HG02588 (cell line): ENCODE results near the gene FBXL19.
A peak's percentile ranks its signal among the peaks of the same experiment; 100 is the strongest.
"Not testable (repeated sequence)": the region's sequence is repeated elsewhere in the genome, so short reads cannot be mapped to it uniquely, and the experiment has no call there.

Experiments
- ATAC-seq: cut with Tn5 transposase; IDR thresholded peaks from one replicate; pipeline ENCODE4 v1.9.1; 2021; ENCODE audit warnings: mild to moderate bottlenecking, moderate library complexity; ENCODE audit not compliant: unreplicated experiment

Gene FBXL19

DNA sequence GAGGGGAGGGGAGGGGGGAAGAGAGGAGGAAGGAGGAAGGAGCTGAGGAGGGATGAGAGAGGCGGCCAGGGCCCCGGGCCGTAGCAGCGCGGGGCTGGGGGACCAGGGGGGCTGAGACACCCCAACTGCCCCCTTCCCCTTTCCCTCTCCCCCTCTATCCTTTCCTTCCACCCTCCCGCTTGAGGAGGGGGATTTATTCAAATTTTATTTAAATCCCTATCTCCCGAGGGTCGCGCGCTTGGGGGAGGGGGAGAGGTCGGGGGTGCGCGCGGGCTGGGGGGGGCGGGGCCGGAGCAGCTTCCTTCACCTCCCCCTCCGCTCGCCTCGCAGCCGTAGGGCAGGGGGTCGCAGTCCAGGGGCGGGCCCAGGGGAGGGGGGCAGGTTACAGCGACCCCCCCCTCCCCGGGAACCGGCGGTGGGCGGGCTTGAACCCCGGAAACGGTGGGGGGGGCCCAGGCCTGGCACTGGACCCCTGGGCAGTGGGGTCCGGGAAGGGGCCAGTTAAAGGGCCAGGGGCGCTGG is at the start of gene FBXL19:
FBXL19 (plus strand) TSS at position 19 of the 522 bp plus-strand sequence. CDS start 2,183 bp downstream, outside the sequence.
- ATAC-seq: no peak

GRCh38 chr16:30874244-30874820 is 49.0 kb upstream of the FBXL19 start:
- no peak for ATAC-seq

DNA sequence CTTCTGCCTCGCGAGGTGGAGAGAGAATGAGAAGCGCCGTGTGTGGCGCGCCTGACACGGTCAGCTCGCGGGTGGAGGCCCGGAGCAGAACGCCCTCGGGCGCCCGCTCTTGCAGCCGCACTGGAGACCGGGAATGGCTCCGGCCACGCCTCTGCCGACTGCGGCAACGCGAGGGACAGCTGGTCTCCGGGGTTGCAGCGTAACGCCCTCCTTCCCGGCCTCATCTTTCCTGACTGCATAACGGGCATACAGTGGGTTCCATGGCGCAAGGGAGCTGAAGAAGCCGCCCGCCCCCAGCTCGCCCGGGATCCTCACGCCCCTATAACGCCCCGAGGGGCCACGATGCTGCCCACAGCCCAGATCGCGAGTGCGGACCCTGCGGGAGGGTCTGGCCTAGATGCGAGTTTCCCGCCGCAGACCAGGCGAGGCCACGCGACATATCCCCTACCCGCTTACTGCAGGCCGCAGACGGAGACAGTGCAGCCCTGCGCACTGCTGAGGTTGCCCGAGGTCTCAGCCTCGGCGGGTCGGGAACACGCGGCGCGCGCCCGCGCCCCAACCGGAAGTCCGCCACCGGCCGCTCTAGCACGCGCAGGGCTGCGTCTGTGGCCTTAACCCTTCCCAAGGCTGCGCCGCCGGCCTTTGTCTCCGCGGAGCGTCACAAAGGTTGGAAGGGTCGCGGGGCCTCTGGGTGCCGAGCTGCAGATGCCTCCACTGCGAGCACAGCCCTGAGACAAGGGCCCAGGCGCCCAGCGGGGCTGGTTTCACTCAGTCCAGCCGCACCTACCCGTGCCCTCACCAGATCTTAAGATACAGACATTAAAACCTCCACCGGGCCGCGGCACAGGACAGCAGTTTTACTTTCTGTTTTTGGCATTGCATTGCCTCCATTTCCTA is 48.3 kb upstream of the FBXL19 start:
- peak; percentile 82 for ATAC-seq

DNA sequence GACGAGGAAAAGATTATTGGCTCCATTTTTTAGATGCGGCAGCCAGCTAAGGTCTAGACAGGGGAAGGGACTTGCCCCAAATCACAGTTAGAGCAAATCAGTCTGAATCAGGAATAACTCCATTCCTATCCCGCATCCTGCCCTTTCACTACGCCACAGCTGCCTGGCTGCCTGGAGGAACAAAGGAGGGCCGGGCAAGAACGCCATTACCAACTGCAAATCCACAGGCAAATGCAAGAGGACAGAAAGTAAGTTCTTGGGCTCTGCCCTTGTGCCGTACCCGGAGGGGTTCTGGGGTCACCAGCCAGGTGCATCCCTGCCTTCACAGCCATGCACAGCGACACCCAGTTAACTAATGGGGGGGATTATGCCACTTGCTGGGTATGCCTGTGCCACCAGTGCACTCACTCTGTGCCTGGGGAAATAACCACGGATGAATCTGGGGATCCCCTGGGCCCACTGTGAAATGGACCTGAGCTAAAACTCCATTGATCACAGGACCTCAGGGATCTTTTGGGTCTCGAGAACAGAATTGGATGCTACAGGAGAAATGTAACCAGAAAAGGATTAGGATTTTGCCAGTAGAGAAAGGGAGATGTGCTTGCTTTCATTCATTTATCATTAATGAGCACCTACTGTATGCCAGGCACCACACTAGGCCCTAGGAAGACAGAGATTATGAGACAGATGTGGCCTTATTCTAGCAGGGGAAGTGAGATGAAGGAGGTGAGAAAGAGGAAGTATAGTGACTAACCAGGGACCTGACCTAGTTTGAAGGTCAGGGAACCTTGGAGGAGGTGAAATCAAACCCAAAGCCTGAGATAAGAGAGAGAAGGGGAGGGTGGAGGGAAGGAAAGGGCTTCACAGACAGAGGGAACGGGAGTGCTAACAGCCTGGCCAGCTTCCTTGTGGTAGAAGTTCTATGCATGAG is 47.2 kb upstream of the FBXL19 start:
- peak; percentile 32 for ATAC-seq

DNA sequence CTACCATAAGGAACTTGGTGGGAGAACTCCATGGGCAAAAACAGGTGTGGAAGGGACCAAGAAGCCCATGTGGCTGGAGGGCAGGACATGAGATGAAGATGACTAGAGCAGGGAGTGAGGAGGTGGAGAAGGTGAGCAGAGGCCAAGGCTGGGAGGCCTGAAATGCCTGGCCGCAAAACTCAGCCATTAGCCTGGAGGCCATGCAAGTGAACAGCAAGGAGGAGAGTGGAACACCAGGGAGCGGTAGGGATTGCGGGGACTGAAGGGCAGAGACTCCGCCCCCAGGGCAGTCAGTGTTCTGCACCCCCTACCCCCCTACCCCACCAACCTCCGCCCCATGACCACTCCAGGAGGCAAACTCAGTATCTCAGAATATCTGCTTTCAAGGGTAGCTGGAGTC is 46.5 kb upstream of the FBXL19 start:
- no peak for ATAC-seq

- no peak for ATAC-seq
Observed at GRCh38 chr16:30882429-30883310, 40.7 kb upstream of the FBXL19 start.

- no peak for ATAC-seq
Observed at GRCh38 chr16:30884760-30885159, 38.6 kb upstream of the FBXL19 start.

DNA sequence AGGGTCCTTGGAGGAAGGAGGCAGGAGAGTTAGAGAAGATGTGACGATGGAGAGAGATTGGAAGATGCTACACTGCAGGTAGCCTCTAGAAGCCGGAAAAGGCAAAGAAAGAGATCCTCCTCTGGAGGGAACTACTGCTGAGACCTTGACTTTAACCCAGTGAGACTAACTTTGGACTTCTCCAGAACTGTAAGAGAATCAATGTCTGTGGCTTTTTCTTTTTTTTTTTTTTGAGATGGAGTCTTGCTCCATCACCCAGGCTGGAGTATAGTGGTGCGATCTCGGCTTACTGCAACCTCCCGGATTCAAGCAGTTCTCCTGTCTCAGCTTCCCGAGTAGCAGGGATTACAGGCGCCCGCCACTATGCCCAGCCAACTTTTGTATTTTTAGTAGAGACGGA is 38.2 kb upstream of the FBXL19 start:
- no peak for ATAC-seq

- no peak for ATAC-seq
Observed at GRCh38 chr16:30886145-30886544, 37.2 kb upstream of the FBXL19 start.

DNA sequence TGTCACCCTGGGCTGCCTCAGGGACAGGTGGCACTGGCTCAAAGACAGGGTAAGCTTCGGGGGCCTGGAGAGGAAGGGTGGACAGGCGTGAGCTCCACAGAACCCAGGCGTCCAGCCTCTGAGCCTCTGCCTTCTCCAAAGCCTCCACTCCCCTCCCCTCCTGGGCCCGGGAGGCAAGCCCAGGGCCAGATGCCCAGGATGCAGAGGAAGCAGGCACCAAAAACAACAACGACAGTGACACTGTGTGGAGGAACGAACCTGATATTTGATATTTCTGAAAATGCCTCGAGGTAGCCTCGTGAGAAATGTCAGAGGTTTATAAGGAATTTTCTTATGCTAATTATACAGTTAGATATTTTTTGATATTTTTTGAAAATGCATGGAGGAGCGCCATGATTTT is 35.4 kb upstream of the FBXL19 start:
- no peak for ATAC-seq

DNA sequence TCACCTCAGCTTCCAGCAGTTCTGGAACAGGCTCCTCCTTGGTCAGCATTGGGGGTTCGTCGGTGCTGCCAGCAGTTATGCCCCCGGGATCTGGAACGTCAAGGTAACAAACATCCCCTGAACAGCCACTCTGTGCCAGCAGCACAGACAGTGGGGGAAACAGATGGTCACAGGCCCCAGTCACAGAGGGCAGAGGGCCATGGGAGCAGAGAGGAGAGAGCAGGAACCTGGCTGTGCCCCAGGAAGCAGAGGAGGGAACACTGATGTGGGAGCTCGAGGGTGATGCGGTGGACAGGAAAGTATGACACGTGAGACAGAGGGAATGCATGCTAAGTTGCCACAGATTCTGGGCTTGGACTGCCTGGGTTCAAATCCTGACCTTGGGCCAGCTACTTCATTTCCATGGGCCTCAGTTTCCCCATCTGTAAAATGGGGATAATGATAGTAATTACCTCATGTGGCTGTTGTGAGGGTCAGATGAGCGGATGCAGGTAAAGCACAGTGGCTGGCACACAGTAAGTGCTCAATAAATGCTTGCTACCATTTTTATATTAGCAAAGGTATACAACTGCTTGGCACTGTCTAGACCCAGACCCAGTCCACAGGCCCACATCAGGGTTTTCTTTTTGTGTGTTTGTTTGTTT is 34.4 kb upstream of the FBXL19 start:
- ATAC-seq: no peak

DNA sequence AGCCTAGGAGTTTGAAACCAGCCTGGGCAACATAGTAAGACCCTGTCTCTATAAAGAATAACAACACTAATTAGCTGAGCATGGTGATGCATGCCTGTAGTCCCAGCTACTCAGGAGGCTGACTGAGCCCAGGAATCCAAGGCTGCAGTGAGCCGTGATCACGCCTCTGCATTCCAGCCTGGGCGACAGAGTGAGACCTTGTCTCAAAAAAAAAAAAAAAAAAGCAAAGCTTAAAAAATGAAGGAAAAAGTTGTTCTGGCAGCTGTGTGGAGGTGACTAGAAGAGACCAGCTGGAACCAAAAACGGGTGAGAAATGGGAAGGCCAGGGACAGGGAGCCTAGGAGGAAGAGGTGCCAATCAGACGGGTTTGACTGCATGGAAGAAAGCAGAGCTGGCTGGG is 33.7 kb upstream of the FBXL19 start:
- no peak for ATAC-seq

GRCh38 chr16:30891043-30891823 is 32.1 kb upstream of the FBXL19 start:
- ATAC-seq: not testable (repeated sequence)

- ATAC-seq: no peak
Observed at GRCh38 chr16:30892670-30893416, 30.5 kb upstream of the FBXL19 start.

- ATAC-seq: peak; percentile 1
Observed at GRCh38 chr16:30893417-30893743, 30.0 kb upstream of the FBXL19 start.

DNA sequence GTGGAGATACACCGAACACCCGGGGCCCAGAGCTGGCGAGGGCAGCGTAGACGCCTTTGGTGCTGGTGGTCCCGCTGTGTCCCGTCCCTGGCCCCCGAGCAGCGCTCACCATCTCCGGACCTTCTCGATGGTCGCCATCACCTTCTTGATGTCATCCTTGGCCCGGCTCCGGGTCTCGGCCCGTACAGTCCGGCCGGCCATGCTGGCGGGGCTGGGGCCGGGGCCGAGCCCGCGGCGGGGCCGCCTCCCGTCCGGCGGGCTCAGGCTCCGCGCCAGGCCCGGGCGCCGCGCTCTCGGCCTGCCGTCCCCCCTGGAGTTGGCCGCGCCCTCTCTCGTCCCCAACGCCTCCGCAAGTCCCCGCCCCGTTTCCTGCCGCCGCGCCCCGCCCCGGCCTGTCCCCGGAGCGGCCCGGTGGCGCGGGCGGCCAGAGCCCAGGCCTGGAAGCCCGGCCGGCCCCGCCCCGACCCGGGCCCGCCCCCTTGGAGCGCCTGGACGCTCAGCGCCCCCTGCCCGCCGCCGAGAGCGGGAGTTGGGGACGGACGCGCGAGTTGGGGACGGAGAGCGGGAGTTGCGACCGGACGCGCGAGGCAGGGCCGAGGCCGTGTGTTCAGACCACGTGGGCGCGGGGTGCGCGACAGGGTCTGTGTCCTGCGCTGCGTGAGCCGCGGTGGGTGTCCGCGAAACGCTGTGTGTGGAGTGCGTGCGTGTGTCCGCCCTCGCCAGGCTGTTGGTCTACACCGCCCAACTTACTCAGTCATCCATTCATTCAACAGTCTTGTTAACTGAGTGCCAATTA is 29.4 kb upstream of the FBXL19 start, which contains the start of gene BCL7C:
BCL7C (minus strand) TSS at position 334 of the 796 bp plus-strand sequence; CDS start at position 201, 133 bp downstream.
- peak; percentile 70 for ATAC-seq
